ENCODE measurements around the gene RPS6KA5.
A peak's percentile ranks its signal among the peaks of the same experiment; 100 is the strongest.

RPS6KA5 gene

GRCh38 chr14:90938615-90939014, 121.8 kb downstream of the RPS6KA5 start:
- no peak for DNase-seq (ENCODE audit: low spot score)

- DNase-seq (ENCODE audit: low spot score): no peak
These were observed 123.5 kb downstream of the RPS6KA5 start for GRCh38 chr14:90936757-90937440.

- DNase-seq (ENCODE audit: low spot score): no peak
These were observed 135.7 kb downstream of the RPS6KA5 start for GRCh38 chr14:90924621-90925340.

- no peak for DNase-seq (ENCODE audit: low spot score)
These were observed 138.3 kb downstream of the RPS6KA5 start for GRCh38 chr14:90922141-90922540.

- DNase-seq (ENCODE audit: low spot score): no peak
These were observed 149.3 kb downstream of the RPS6KA5 start for GRCh38 chr14:90911121-90911520.

GRCh38 chr14:90907178-90907577, 153.3 kb downstream of the RPS6KA5 start:
- no peak for DNase-seq (ENCODE audit: low spot score)

- DNase-seq (ENCODE audit: low spot score): no peak
These were observed 154.9 kb downstream of the RPS6KA5 start for GRCh38 chr14:90905531-90905930.

- peak; percentile 47 for DNase-seq (ENCODE audit: low spot score)
These were observed 157.3 kb downstream of the RPS6KA5 start for GRCh38 chr14:90903101-90903500.

- DNase-seq (ENCODE audit: low spot score): no peak
These were observed 159.9 kb downstream of the RPS6KA5 start for GRCh38 chr14:90900476-90901083.

GRCh38 chr14:90897022-90897421, 163.4 kb downstream of the RPS6KA5 start:
- no peak for DNase-seq (ENCODE audit: low spot score)

- DNase-seq (ENCODE audit: low spot score): no peak
These were observed 166.2 kb downstream of the RPS6KA5 start for GRCh38 chr14:90894241-90894640.

GRCh38 chr14:90893510-90893909, 166.9 kb downstream of the RPS6KA5 start:
- DNase-seq (ENCODE audit: low spot score): no peak

GRCh38 chr14:90892970-90893369, 167.5 kb downstream of the RPS6KA5 start:
- DNase-seq (ENCODE audit: low spot score): peak; percentile 41

- DNase-seq (ENCODE audit: low spot score): no peak
These were observed 169.1 kb downstream of the RPS6KA5 start for GRCh38 chr14:90891326-90891725.

- DNase-seq (ENCODE audit: low spot score): no peak
These were observed 170.0 kb downstream of the RPS6KA5 start for GRCh38 chr14:90890322-90891020.

- DNase-seq (ENCODE audit: low spot score): no peak
These were observed 174.1 kb downstream of the RPS6KA5 start for GRCh38 chr14:90886297-90886815.

- no peak for DNase-seq (ENCODE audit: low spot score)
These were observed 176.7 kb downstream of the RPS6KA5 start for GRCh38 chr14:90883782-90884181.

- DNase-seq (ENCODE audit: low spot score): no peak
These were observed 177.2 kb downstream of the RPS6KA5 start for GRCh38 chr14:90883197-90883596.

GRCh38 chr14:90880282-90880681, 180.2 kb downstream of the RPS6KA5 start:
- DNase-seq (ENCODE audit: low spot score): no peak

GRCh38 chr14:90874599-90874998, 185.8 kb downstream of the RPS6KA5 start:
- DNase-seq (ENCODE audit: low spot score): no peak

GRCh38 chr14:90871605-90872233, 188.7 kb downstream of the RPS6KA5 start:
- DNase-seq (ENCODE audit: low spot score): no peak
